PFSK-1 (cell line): ENCODE results near the gene FRA10AC1.

Source experiments
- FOXP2 ChIP-seq: optimal IDR thresholded peaks from 2 replicates; pipeline ENCODE3; 2011; ENCODE audit warnings: borderline replicate concordance, control low read depth, inconsistent platforms; ENCODE audit not compliant: insufficient read depth; ENCODE audit errors: extremely low read length, extremely low read depth
- POLR2AphosphoS5 ChIP-seq: IDR thresholded peaks from 2 replicates; pipeline ENCODE4 v1.6.1; 2012; ENCODE audit warnings: low read depth, mild to moderate bottlenecking, control low read depth, low read length, moderate library complexity
- REST ChIP-seq, 2 experiments: IDR thresholded peaks; 2 replicates each; pipeline versions ENCODE4 v1.6.1 to v1.8.0; 2011 to 2012; ENCODE audit warnings: low read depth in 2 of 2, low read length in 2 of 2, control low read depth in 1 of 2, inconsistent platforms in 1 of 2, mild to moderate bottlenecking in 1 of 2, moderate library complexity in 1 of 2; ENCODE audit not compliant: insufficient read depth in 1 of 2
- SIN3A ChIP-seq: IDR thresholded peaks from 2 replicates; pipeline ENCODE4 v1.6.1; 2012; ENCODE audit warnings: mild to moderate bottlenecking, low read length, moderate library complexity, borderline replicate concordance; ENCODE audit not compliant: insufficient read depth

- TF ChIP-seq REST (IDR thresholded peaks at IDR 0.05; ENCODE audit: insufficient read depth in 1 of 2, low read depth in 2 of 2, low read length in 2 of 2) (no peak), POLR2AphosphoS5 (no peak), SIN3A (no peak), FOXP2 (no peak)
Measured at GRCh38 chr10:93719901-93720300, 17.5 kb upstream of the FRA10AC1 start.
